GM21723 (cell line): ENCODE data around the gene PTPRN2.
"Not testable (repeated sequence)": the region's sequence is repeated elsewhere in the genome, so short reads cannot be mapped to it uniquely, and the experiment has no call there.

Source experiments
- ATAC-seq: cut with Tn5 transposase; IDR thresholded peaks from one replicate; pipeline ENCODE4 v1.9.1; 2021; ENCODE audit warnings: mild to moderate bottlenecking, moderate library complexity; ENCODE audit not compliant: unreplicated experiment

The PTPRN2 gene

GRCh38 chr7:158261362-158262235 is 326.0 kb downstream of the PTPRN2 start:
- ATAC-seq = no peak

DNA sequence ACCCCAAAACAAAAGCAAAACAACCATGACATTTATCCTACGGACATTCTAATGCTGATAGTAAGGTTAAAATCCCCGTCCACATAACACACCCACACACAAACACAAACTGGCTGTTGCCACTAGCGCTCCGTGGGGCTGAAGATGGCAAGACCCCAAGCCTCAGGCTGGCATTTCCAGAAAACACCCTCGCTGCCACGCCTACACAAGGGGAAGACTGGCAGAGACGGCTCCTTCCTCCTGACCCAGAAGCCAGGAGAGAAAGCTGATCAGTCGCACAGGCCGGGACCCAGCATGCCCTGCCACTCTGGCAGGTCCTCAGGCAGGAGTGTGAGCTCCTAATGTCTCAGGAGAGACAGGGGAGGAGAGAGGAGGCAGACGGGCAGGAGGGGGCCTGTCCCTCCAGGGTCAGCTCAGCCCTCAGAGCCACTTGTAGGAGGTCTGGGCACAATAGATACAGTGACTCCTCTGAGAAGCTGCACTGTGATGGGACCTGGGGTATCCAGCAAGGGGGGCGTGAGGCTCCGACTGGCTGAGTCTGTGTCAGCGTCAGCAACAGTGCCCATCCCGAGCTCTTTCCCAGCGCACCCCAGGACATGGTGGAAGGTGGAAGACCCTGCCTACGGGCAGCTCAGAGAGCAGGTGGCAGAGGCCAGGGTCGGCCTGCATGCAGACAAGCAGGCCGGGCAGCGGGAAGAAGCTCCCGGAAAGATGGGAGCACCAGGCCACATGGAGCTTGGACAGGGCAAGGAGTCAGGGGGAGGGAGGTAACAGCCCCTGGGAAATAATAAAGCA is 326.9 kb downstream of the PTPRN2 start:
- ATAC-seq = no peak

- ATAC-seq = no peak
These were observed 327.8 kb downstream of the PTPRN2 start for GRCh38 chr7:158259671-158260418.

- ATAC-seq = no peak
These were observed 328.5 kb downstream of the PTPRN2 start for GRCh38 chr7:158259141-158259540.

- ATAC-seq = no peak
These were observed 329.1 kb downstream of the PTPRN2 start for GRCh38 chr7:158258411-158259130.

DNA sequence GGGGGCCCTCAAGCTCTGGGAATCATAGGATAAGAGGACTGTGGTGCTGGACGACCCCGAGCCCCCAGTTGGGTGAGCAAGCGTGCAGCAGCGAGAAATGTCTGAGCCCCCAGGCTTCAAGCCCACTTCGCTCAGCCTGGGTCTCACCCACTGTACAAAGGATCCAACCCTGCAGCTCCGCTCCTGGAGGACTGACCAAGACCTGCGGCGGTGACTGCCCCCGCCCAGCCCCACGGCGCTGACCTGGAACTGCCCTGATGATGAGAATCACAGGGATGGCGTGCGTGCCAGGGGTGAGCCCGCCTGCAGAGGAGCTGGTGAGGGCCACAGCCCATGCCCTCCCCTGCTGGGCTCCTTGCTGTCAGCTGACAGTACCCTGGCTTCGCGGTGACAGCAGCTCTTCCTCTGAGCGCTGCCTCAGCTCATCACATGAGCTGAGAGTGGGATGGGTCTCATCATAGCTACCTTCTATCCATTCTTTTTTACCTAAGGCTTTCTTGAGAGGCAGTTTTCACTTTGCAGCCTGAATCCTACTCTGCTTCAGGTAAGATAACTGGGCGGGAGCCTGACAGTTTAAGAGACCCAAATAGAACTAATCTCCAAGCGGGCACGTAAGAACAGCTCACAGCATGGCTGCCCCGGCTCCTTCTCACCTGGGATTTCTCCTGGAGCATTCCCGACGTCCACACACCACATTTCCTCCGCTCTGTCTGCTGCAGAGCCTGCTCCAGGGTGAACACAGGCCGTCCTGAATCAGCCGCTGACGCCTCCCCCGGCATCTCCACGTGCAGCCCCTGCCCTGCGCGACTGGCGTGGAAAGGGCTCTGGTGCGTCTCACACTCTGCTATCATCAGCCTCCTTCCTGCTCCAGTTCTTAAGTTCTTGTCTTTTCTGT is 329.9 kb downstream of the PTPRN2 start:
- no peak for ATAC-seq

- no peak for ATAC-seq
These were observed 330.6 kb downstream of the PTPRN2 start for GRCh38 chr7:158257001-158257400.

DNA sequence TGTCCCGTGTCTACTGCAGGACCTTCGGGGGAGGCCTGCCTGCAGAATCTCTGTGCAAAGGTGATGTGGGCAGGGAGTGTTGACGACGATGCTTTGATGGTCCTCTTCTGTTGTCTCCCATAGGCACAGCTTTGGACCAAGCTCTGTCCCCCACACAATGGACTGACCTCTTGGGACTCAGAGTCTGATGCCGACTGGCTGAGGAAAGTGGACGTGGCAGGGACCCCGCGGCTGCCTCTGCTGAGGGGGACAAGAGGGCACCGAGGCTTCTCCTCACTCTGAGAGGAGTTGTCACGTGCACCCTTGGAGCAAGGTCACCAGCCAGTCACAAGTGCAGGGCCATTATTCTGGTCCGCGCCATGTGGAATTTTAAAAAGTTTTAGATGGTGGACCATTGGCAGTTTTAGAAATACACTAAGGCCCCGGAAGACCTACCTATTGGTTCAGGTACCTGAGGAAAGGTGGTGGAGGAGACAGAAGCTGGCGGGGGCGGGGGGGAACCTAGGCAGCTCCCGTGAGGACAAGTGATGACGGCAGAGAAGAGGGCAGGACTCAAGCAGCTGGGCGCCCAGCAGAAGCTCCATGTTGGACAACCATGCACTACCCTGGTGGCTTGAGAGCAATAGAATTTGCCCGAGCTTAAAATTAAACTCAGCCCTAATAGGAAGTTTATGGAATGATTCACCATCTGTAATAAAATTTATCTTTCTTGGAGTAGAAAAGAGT is 331.4 kb downstream of the PTPRN2 start:
- ATAC-seq = no peak

DNA sequence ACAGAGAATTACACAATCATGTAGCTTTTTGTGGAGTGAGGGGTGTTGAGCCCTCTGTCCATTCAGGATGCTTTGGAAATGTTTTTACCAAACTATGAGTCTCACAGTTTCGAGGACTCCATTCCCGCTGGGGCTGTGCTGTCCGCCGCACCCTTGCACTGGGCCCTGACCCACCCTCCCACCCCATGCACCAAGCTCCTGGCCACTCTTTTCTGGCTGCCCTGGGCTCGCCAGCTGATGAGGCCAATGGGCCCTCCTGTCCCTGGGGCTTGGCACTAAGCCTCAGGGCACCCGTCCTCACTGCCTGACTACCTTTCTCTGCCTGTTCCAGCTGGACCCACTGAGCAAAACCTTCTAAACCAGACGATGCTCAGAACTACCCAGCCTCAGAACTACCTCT is 332.1 kb downstream of the PTPRN2 start:
- no peak for ATAC-seq

DNA sequence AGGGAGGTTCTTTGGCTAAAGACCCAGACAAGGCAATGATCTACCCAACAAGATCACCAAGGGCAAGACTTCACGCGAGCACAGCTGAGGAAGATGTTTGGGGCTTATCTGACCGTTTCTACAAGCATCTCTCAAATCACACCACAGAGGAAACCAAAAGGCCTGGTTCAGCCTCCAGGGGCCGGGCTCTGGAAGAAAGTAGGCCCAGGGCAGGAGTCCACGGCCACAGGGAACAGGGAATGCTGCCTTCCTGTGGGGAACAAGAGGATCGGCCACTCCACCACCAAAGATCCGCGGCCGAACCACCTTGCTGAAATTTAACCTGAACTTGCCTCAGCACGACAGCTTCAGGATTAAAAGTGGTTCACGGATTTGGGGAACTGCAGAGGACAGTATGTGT is 332.5 kb downstream of the PTPRN2 start:
- ATAC-seq = no peak

- not testable (repeated sequence) for ATAC-seq
These were observed 334.0 kb downstream of the PTPRN2 start for GRCh38 chr7:158253670-158254045.

DNA sequence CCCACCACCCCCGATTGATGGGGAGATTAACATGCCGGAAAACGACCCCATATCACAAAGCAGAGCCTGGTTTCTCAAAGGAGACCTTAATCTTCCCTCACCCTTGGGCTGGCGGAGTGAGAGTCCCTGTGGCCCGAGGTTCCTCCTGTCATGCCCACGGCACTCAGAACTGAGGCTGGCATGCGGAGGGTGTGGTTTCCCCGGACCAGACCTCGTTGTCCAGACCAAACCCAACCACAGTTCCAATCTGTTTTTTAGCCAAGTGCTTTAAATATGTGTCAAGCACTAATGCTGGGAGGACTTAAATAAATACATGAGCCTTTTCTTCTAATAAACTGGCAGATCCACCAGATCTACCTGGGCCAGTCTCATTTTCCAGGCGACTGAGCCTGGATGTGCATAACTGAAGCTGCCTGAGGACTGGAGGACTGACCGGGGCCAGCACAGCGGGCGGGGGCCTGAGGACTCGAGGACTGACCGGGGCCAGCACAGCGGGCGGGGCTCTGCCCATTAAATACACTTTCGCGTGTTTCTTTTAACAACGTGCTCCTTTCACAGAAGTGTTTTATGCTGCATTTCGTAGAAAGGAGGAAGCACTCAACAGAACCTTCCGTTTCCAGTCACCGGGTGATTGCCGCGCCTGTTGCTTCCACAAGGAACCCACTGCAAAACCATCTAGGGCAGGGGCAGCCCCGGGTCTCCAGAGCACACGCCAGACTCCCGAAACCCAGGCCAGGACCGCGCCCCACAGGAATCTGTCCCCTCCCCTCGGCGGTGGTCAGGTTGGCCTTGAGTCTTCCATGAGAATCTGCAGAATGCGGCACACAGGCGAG is 334.6 kb downstream of the PTPRN2 start:
- ATAC-seq = no peak

DNA sequence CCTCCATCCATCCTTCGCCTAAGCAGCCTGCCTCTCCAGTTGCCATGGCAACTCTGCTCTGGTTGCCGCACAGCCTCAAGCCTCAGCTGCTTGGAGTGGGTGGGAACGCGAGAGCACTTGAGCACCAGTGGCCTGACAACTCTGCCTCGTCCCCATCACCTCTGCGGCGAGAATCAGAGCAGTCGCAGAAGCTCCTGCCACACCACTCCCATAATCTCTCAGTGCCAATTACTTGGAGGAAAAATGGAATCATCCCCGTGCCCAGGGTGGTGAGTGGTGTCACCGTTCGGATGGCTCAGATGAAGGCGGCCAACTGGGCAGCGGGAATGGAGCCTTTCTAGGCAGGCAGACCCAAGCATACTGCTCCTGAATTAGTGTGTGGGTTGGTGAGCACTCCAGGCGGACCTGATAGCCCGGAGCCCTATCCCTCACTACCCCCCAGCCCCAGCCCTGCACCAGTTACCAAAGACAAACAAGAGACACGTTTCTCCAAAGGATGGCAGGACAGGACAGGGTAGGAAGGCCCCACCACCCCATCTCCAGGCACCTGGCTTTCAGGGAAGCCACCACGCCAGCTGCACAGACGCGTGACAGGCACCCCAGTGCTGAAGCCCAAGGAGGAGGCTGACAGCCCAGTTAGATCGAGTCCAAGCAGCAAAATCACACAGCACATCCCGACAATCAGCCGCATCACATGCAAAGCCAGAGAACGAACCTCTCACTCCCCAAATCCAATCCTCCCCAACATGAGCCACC is 335.4 kb downstream of the PTPRN2 start:
- ATAC-seq = no peak

DNA sequence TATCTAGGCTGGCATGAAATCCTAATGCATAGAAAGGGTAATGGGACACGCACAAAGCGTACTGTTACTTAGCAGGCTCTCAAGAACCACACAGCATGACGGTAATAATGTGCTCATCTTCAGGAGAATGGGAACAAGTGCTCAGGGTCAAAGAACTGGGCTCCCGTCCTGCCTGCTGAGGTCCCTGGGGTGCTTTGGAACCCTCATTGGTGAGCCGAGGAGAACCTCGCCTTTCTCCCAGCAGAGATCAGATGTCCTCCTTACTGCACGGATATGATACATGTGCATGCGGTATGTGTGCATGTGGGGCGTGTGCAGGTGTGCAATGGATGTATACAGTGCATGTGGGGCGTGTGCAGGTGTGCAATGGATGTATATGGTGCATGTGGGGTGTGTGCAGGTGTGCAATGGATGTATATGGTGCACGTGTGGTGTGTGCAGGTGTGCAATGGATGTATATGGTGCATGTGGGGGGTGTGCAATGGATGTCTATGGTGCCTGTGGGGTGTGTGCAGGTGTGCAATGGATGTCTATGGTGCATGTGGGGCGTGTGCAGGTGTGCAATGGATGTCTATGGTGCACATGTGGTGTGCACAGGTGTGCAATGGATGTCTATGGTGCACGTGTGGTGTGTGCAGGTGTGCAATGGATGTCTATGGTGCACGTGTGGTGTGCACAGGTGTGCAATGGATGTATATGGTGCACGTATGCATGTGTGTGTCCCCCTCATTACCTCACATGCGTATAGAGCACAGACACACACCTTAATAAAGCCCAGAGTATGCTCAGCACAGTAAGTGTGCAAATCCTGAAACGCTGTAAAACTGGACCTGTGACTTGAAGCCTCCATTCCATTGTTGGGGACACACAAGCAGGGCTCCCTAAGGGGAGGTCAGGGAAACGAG is 336.3 kb downstream of the PTPRN2 start:
- ATAC-seq = no peak

DNA sequence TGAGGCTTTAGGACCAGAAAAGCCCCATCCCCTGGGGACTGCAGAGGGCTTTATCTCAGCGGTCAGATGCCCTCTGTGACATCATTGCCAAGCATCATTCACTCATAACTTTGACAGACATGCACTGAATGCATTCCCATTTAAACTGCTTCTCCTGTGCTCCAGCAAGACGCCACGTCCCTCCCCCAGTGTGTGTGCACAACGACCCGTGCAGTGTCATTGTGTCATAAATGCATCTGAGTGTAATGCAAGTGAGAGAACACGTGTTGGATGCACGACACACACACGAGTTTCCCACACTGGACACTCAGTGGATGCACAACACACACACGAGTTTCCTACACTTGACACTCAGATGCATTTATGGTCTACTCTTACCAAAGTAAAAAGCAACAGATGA is 337.9 kb downstream of the PTPRN2 start:
- ATAC-seq = no peak

GRCh38 chr7:158248816-158249215 is 338.8 kb downstream of the PTPRN2 start:
- no peak for ATAC-seq
